Thyroid gland (tissue), 4 donors: Measurements from ENCODE around the gene ICOS. TPM values are rescaled to one million over a fixed set of nuclear protein-coding genes. Genes with fewer than 3 reads are reported as not detected.

Source experiments
- DNase-seq, 2 donors: peaks; one replicate each; pipeline ENCODE4 v3.0.0-alpha.2; 2019
- H3K27ac ChIP-seq, 3 donors: fragments of 200-600 bp; sonication (generic); 1 replicate in 2 of 3; 2 replicates in 1 of 3; pipeline ENCODE4 v1.5.1; 2016 to 2019; ENCODE audit warnings: mild to moderate bottlenecking in 1 of 3, moderate library complexity in 1 of 3
- H3K27me3 ChIP-seq: fragments of 200-600 bp; sonication (generic); one replicate; pipeline ENCODE4 v1.5.1; 2019
- H3K36me3 ChIP-seq, 2 donors: fragments of 200-600 bp; sonication (generic); one replicate each; pipeline ENCODE4 v1.5.1; 2016 to 2019
- H3K4me1 ChIP-seq, 2 donors: fragments of 200-600 bp; sonication (generic); one replicate each; pipeline ENCODE4 v1.5.1; 2017 to 2019
- H3K4me3 ChIP-seq, 3 donors: fragments of 200-600 bp; sonication (generic); replicated peaks in 1 of 3; 1 replicate in 2 of 3; 2 replicates in 1 of 3; pipeline ENCODE4 v1.5.1; 2016; ENCODE audit warnings: mild to moderate bottlenecking in 1 of 3
- H3K9me3 ChIP-seq: fragments of 200-600 bp; sonication (generic); one replicate; pipeline ENCODE4 v1.5.1; 2017
- CTCF ChIP-seq, 6 experiments: fragments of 200-600 bp in 3 of 6; fragments of 450-650 bp in 3 of 6; sonication (generic) in 3 of 6; IDR thresholded peaks; one replicate each; pipeline ENCODE4 v1.5.1; 2016 to 2019; ENCODE audit warnings: antibody characterized with exemption in 6 of 6, mild to moderate bottlenecking in 2 of 6, inconsistent platforms in 1 of 6, moderate library complexity in 1 of 6
- POLR2A ChIP-seq, 2 donors: fragments of 450-650 bp; IDR thresholded peaks; one replicate each; pipeline ENCODE4 v1.6.1; 2017; ENCODE audit warnings: antibody characterized with exemption in 2 of 2, mild to moderate bottlenecking in 2 of 2, moderate library complexity in 1 of 2
- WGBS, 2 donors: methylation state at CpG; one replicate each; pipeline ENCODE4 v1.1.5; 2017; 5-methylcytosine and 5-hydroxymethylcytosine counted together
- intact Hi-C: fragments of 100-400 bp; cut with DNase I; formaldehyde crosslinking; loops from one replicate; pipeline ENCODE4 v1.15.1; 2023
- total RNA-seq, 4 donors: library from RNA; depleted of rRNA; stranded (reverse); fragments of >200 nt; gene quantifications; one replicate each; pipeline ENCODE4 v1.2.3, GENCODE V29; 2016

Gene ICOS
- total RNA-seq, 4 donors from 2014 or later, result 0.59 to 1.2 (median 1.0) TPM; not detected in 1

DNA sequence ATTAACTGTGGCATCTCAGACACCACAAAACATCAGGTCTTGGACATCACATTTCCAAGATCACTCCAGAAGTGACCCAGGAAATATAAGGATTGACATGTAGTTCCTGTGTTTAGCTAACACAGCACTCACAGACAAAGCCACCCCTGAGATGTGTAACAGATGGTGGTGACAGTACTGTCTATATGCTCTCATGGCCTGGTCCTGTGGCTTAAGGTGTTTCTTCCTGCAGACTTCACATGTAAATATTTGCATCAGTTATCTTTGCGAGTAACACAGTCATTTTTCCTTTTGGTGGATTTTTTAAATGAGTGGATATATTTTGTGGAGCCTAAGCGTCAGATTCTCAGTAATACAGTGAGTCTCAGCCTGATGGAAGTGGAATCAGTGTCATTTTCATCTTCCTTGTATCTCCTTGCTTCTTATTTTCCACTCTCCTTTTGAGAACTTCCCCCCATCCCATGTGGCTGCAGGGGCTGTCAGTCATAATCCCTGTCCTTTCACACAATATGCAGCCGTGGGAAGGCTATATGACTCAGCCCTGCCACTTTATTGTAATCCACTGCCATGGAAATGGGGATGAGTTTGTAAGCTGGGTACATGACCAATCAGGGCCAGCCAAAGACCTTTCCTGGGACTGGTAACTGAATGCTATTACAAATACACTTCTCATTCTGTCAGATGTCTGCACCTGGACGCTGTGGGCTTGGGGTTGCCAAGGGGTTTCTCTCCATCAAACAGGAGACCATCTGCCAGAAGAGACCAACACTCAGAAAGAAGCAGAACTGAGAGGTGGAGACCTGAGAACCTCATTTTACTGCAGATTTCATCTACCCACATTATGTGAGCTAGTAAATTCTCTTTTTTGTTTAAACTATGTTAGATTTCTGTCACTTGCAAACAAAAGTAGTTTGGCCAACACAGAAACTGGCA, 74.3 kb downstream of the ICOS start:
- Histone ChIP-seq H3K27ac (no peak overlapping the region), H3K36me3 (no peaks in the 10 kb centered on the region), H3K4me3 (no peak overlapping the region), H3K4me1 (peaks cover 0 to 8% of the 10 kb centered on the region in 2 donors), H3K9me3 (no peaks in the 10 kb centered on the region), H3K27me3 (no peaks in the 10 kb centered on the region)
- 92 to 98% methylated on average over 4 of the region's 4 CpGs for WGBS, 2 donors
- intact Hi-C loops, result no loop called here
- no peak for DNase-seq
- TF ChIP-seq CTCF (IDR thresholded peaks at IDR 0.05) (no peak), POLR2A (IDR thresholded peaks at IDR 0.05) (no peak)

Other genes starting within 250 kb of the ICOS start
- gene CD28, start 230.1 kb upstream of the ICOS start, total RNA-seq, result 1 to 10 TPM in 1 of 4 donors, under 1 TPM in 3; 0.20 to 1.3 (median 0.51) TPM
- 1 to 10 TPM in 1 of 4 donors, under 1 TPM in 1, not detected in 2; 0.33 to 1.5 TPM for gene CTLA4, start 69.0 kb upstream of the ICOS start, total RNA-seq